Stimulated activated naive CD8-positive, alpha-beta T cell treated with anti-CD3 and anti-CD28 coated beads, Interleukin-15, Interleukin-2, amounts not matched to agents 100 U/mL and 50 U/mL, for 24 hours (primary cell): Measurements from ENCODE around the gene ACTR1B.
"Not testable (repeated sequence)": the region's sequence is repeated elsewhere in the genome, so short reads cannot be mapped to it uniquely, and the experiment has no call there.

Experiments used
- ATAC-seq: fragments of 150-1000 bp; cut with Tn5 transposase; one replicate; pipeline ENCODE4 v1.10.0; 2021
- DNase-seq: peaks from one replicate; pipeline ENCODE4 v3.0.0; 2021

Gene ACTR1B

GRCh38 chr2:97615746-97616145 lies 48.1 kb downstream of the ACTR1B start:
- not testable (repeated sequence) for DNase-seq, ATAC-seq

- ATAC-seq, DNase-seq: not testable (repeated sequence)
Measured at GRCh38 chr2:97611895-97612294, 51.9 kb downstream of the ACTR1B start.

GRCh38 chr2:97608745-97609144 lies 55.1 kb downstream of the ACTR1B start:
- not testable (repeated sequence) for ATAC-seq

More at GRCh38 chr2:97608745-97609144, 55.1 kb downstream of the ACTR1B start:
- DNase-seq: not testable (repeated sequence)
